RWPE2 (cell line): ENCODE results near the gene WASF3.

Source experiments
- ATAC-seq: fragments of 200-7000 bp; cut with Tn5 transposase; 3 replicates; pipeline ENCODE4 v1.9.1; 2021; ENCODE audit warnings: low read depth
- DNase-seq: peaks from one replicate; pipeline ENCODE4 v3.0.0-alpha.2; 2020; ENCODE audit warnings: low spot score
- H3K27ac ChIP-seq: fragments of 450-650 bp; 2 replicates; pipeline ENCODE4 v1.5.1; 2017; ENCODE audit warnings: mild to moderate bottlenecking; ENCODE audit not compliant: poor library complexity, severe bottlenecking
- H3K27me3 ChIP-seq: fragments of 250-450 bp; sonication (Bioruptor Pico); 2 replicates; pipeline ENCODE4 v1.5.1; 2021; ENCODE audit warnings: mild to moderate bottlenecking, moderate library complexity; ENCODE audit not compliant: insufficient read depth, poor library complexity, severe bottlenecking
- H3K36me3 ChIP-seq: fragments of 250-450 bp; sonication (Bioruptor Pico); 2 replicates; pipeline ENCODE4 v1.5.1; 2020; ENCODE audit warnings: low read depth, mild to moderate bottlenecking, moderate library complexity
- H3K4me1 ChIP-seq: fragments of 250-450 bp; sonication (Bioruptor Pico); 2 replicates; pipeline ENCODE4 v1.5.1; 2021; ENCODE audit warnings: mild to moderate bottlenecking, moderate library complexity; ENCODE audit not compliant: insufficient read depth, poor library complexity, severe bottlenecking
- H3K4me3 ChIP-seq: fragments of 250-450 bp; sonication (Bioruptor Pico); 2 replicates; pipeline ENCODE4 v1.5.1; 2021; ENCODE audit warnings: mild to moderate bottlenecking, moderate library complexity; ENCODE audit not compliant: severe bottlenecking
- H3K9me3 ChIP-seq: fragments of 250-450 bp; sonication (Bioruptor Pico); 2 replicates; pipeline ENCODE4 v1.5.1; 2021; ENCODE audit warnings: mild to moderate bottlenecking, moderate library complexity; ENCODE audit not compliant: severe bottlenecking
- CTCF ChIP-seq: fragments of 450-650 bp; IDR thresholded peaks from one replicate; pipeline ENCODE4 v1.5.1; 2017; ENCODE audit warnings: mild to moderate bottlenecking, moderate library complexity; ENCODE audit not compliant: poor library complexity, severe bottlenecking

The WASF3 gene

GRCh38 chr13:26517936-26518335 is 39.5 kb upstream of the WASF3 start:
- H3K27ac ChIP-seq = no peak overlapping the region
- DNase-seq (no peak), ATAC-seq (no peak)
- H3K27me3 ChIP-seq = no peaks in the 10 kb centered on the region
- H3K4me3 ChIP-seq = no peak overlapping the region
- no peak for TF ChIP-seq CTCF
- H3K36me3 ChIP-seq = no peaks in the 10 kb centered on the region
- H3K4me1 ChIP-seq = no peaks in the 10 kb centered on the region
- H3K9me3 ChIP-seq = no peaks in the 10 kb centered on the region

GRCh38 chr13:26518451-26518959 is 39.0 kb upstream of the WASF3 start:
- TF ChIP-seq CTCF = no peak
- no peaks in the 10 kb centered on the region for H3K36me3 ChIP-seq
- H3K27me3 ChIP-seq = no peaks in the 10 kb centered on the region
- H3K4me1 ChIP-seq = no peaks in the 10 kb centered on the region
- H3K4me3 ChIP-seq = no peak overlapping the region
- DNase-seq (no peak), ATAC-seq (no peak)
- H3K27ac ChIP-seq = no peak overlapping the region
- no peaks in the 10 kb centered on the region for H3K9me3 ChIP-seq

- DNase-seq (no peak), ATAC-seq (no peak)
- Histone ChIP-seq H3K9me3 (no peaks in the 10 kb centered on the region), H3K4me1 (no peaks in the 10 kb centered on the region), H3K4me3 (no peak overlapping the region), H3K27me3 (no peaks in the 10 kb centered on the region), H3K27ac (no peak overlapping the region), H3K36me3 (no peaks in the 10 kb centered on the region)
- TF ChIP-seq CTCF = no peak
Observed at GRCh38 chr13:26522571-26522970, 34.9 kb upstream of the WASF3 start.

GRCh38 chr13:26523007-26523406 is 34.5 kb upstream of the WASF3 start:
- TF ChIP-seq CTCF = no peak
- H3K27ac ChIP-seq = no peak overlapping the region
- DNase-seq (no peak), ATAC-seq (no peak)
- no peaks in the 10 kb centered on the region for H3K36me3 ChIP-seq
- no peak overlapping the region for H3K4me3 ChIP-seq
- no peaks in the 10 kb centered on the region for H3K27me3 ChIP-seq
- H3K9me3 ChIP-seq = no peaks in the 10 kb centered on the region
- no peaks in the 10 kb centered on the region for H3K4me1 ChIP-seq

GRCh38 chr13:26525528-26525927 is 32.0 kb upstream of the WASF3 start:
- ATAC-seq (no peak), DNase-seq (no peak)
- Histone ChIP-seq H3K4me1 (no peaks in the 10 kb centered on the region), H3K36me3 (no peaks in the 10 kb centered on the region), H3K27ac (no peak overlapping the region), H3K9me3 (no peaks in the 10 kb centered on the region), H3K4me3 (no peak overlapping the region), H3K27me3 (no peaks in the 10 kb centered on the region)
- TF ChIP-seq CTCF = no peak
